GM18502 (cell line): ENCODE data around the gene RPL27.

Experiments used
- ATAC-seq: cut with Tn5 transposase; IDR thresholded peaks from one replicate; pipeline ENCODE4 v1.9.1; 2021; ENCODE audit warnings: mild to moderate bottlenecking; ENCODE audit not compliant: unreplicated experiment, poor library complexity

RPL27 gene

DNA sequence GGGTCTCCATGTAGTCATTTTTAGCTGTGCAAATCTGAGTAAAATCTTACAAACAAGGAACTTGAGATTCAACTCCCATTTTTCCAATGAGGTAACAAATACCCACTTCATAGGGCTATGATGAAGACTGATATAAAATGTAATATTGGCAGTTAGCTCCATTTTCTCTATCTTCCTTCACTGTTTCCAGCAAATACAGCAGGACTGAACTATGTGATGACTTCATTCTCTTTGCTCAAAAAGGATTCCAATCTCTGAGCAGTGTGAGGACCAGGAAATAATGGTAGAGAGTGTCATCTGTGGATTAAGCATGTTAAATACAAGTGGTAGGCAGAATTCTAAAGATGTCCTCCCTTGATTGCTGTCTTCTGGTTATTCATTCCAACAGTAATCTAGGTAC is 45.1 kb downstream of the RPL27 start:
- no peak for ATAC-seq

DNA sequence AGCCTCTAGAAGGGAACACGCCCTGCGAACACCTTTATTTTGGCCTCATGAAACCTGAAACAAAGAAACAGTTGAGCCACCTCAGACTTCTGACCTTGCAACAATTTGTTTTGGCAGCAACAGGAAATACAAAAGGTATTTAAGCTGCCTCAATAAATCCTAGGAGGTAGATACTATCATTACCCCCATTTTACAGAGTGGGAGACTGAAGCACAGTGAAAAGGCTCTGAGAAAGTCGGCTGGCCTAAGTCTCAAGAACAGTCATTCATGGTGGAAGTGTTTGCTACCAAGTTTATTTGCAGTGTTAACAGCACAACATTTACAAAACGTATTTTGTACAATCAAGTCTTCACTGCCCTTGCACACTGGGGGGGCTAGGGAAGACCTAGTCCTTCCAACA is 45.8 kb downstream of the RPL27 start:
- ATAC-seq: no peak

DNA sequence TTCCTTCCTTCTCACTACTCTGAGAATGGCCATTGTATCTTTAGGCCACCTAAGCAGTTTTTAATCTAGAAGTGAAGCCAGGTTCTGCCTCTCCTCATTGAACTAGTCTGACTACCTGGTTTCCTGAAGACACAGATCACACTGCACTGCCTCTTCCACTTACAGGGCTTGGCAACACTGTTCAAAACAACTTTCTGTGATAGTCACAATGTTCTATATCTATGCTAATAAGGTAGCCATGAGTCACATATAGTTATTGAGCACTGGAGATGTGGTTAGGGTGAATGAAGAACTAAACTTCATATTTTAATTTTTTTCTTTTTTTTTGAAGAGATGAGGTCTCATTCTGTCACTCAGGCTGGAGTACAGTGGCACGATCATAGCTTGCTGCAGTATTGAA is 53.8 kb downstream of the RPL27 start:
- ATAC-seq: no peak
